Measurements from ENCODE around the gene KHDRBS1.
A peak's percentile ranks its signal among the peaks of the same experiment; 100 is the strongest.
"Not testable (repeated sequence)": the region's sequence is repeated elsewhere in the genome, so short reads cannot be mapped to it uniquely, and the experiment has no call there.

KHDRBS1 gene

DNA sequence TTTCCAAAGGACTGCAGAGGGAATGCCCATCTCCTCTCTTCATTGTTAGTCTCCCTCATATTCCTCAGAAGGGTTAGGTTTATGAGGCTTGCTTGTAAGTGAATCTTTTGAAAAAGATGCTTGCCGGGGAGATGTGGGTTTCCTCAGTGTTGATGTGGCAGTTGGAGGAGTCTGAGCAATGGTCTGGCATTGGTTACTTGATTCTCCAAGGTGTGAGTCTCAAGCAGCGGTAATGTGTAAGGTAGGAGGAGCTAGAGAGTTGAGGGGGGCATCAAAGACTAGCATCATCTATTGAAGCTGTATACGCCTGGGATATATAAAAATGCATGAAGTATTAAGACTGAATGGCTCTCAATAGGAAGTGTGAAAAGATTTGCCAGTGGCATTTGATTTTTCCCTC lies 21.5 kb downstream of the KHDRBS1 start:
- Mint-ChIP-seq H3K36me3 (no peaks in the 10 kb centered on the region), H3K4me1 (peaks cover 33% of the 10 kb centered on the region), H3K9me3 (no peaks in the 10 kb centered on the region), H3K27ac (peak overlapping the region; percentile 13), H3K4me3 (no peak overlapping the region)
- ATAC-seq: no peak
- no peak for DNase-seq (ENCODE audit: low spot score in 2 of 2)

DNA sequence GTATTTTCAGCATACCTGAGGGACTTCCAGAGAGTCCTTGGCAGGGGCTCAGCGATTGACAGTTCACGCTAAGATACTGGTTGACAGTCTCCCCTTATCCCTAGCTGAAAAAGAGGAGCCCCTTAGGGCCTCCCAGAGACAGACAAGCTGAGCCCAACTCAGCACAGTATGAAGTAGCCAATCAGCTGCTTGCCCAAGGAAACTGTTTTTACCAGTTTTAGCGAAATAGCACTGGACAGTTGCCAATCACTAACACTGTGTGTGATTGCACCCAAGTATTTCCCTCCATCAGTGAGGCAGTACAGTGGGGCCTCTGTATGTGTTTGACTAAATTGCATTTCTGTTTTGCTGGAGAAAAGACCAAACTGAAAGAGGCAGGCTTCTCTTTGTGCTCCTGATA lies 27.0 kb downstream of the KHDRBS1 start:
- Mint-ChIP-seq H3K9me3 (no peaks in the 10 kb centered on the region), H3K27ac (peak overlapping the region; percentile 19), H3K36me3 (no peaks in the 10 kb centered on the region), H3K4me3 (no peak overlapping the region), H3K4me1 (peaks cover 9% of the 10 kb centered on the region)
- no peak for DNase-seq (ENCODE audit: low spot score in 2 of 2)
- no peak for ATAC-seq

DNA sequence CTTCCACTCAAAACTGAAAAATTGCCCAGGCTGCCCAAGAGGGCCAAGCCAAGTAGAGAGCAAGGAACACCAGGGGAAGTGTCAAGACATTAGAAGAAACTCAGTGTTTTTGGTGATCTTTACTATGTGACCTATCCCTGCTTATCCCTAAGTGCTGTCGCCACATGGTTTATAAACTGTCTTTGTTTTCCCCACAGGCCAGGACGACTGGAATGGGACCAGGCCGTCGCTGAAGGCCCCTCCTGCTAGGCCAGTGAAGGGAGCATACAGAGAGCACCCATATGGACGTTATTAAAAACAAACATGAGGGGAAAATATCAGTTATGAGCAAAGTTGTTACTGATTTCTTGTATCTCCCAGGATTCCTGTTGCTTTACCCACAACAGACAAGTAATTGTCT lies 28.7 kb downstream of the KHDRBS1 start:
- DNase-seq (ENCODE audit: low spot score in 2 of 2): no peak
- no peaks in the 10 kb centered on the region for H3K9me3 Mint-ChIP-seq
- H3K4me3 Mint-ChIP-seq: no peak overlapping the region
- H3K36me3 Mint-ChIP-seq: no peaks in the 10 kb centered on the region
- no peak for ATAC-seq
- no peak overlapping the region for H3K27ac Mint-ChIP-seq
- H3K4me1 Mint-ChIP-seq: no peaks in the 10 kb centered on the region

DNA sequence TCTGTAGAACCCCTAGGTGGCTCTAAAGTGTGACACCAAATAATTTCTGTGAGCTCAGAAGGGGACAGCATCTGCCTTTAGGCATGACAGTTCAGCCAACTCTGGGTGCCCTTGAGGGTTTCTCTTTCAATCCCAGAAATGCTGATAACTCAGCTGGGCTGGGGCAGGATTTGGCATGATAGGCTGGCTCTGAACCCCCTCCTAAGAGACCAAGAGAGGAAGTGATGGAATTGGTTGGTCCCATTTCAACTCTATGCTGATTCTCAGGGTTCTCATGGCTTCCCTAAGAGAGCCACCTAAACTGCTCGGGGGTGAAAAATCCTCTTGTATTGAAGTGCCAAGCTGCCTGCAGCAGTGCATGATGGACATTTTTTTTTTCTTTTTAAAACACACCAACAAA lies 30.6 kb downstream of the KHDRBS1 start:
- H3K4me1 Mint-ChIP-seq: no peaks in the 10 kb centered on the region
- no peak for DNase-seq (ENCODE audit: low spot score in 2 of 2)
- H3K27ac Mint-ChIP-seq: no peak overlapping the region
- H3K4me3 Mint-ChIP-seq: no peak overlapping the region
- H3K36me3 Mint-ChIP-seq: no peaks in the 10 kb centered on the region
- no peaks in the 10 kb centered on the region for H3K9me3 Mint-ChIP-seq
- ATAC-seq: no peak

DNA sequence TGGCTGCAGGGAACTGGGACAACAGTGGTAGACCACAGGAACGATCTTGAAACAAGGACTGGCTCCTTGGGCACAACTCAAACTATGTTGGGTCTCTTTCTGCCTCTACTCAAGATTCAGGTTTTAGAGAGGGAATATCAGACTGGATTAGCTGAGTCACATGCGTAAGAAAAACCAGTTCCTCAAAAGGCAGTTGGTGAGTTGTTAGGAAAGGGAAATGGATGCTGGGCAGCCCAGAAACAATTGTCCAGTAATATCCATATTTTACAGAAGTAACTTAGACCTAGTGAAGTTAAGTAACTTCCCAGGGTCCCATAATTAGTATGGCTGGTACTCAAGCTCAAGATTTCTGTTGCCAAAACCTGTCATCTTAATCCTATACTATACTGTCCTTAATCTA lies 32.1 kb downstream of the KHDRBS1 start:
- no peak for ATAC-seq
- no peak for DNase-seq (ENCODE audit: low spot score in 2 of 2)
- H3K27ac Mint-ChIP-seq: peak overlapping the region; percentile 64
- H3K4me1 Mint-ChIP-seq: no peaks in the 10 kb centered on the region
- H3K4me3 Mint-ChIP-seq: no peak overlapping the region
- no peaks in the 10 kb centered on the region for H3K9me3 Mint-ChIP-seq
- H3K36me3 Mint-ChIP-seq: no peaks in the 10 kb centered on the region

DNA sequence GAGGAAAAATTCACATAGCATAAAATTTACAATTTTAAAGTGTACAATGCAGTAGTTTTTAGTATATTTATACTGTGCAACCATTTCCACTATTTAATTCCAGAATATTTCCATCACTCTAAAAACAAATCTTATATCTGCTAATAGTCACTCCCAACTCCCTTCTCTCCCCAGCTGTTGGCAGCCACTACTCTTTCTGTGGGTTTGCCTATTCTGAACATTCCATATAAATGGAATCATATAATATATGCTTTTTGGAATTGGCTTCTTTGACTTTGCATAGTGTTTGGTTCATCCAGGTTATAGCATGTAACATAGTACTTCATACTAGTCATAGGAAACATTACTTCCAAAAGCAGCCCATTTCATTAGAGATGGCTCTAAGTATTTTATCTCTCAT lies 34.0 kb downstream of the KHDRBS1 start:
- no peak for ATAC-seq
- Mint-ChIP-seq H3K4me3 (no peak overlapping the region), H3K4me1 (no peaks in the 10 kb centered on the region), H3K27ac (peak overlapping the region; percentile 64), H3K9me3 (no peaks in the 10 kb centered on the region), H3K36me3 (no peaks in the 10 kb centered on the region)
- DNase-seq (ENCODE audit: low spot score in 2 of 2): no peak

DNA sequence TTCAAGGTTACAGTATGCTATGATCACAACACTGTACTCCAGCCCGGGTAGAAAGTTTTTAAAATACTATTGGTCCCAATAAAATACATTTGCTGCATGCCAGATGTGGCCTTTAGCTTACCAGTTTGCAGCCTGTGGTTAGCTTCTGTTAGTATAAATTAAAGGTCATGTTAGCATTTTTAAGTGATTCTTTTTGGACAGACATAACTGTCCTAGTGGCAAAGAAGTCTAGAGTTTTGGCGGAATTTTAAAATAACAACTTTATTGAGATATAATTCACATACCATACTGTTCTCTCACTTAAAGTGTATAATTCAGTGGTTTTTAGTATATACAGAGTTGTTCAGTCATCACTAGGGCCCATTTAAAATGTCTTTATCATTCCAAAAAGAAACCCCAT lies 34.8 kb downstream of the KHDRBS1 start:
- Mint-ChIP-seq H3K27ac (peak overlapping the region; percentile 64), H3K4me3 (no peak overlapping the region), H3K9me3 (no peaks in the 10 kb centered on the region), H3K36me3 (no peaks in the 10 kb centered on the region), H3K4me1 (no peaks in the 10 kb centered on the region)
- DNase-seq (ENCODE audit: low spot score in 2 of 2) (no peak), ATAC-seq (no peak)

DNA sequence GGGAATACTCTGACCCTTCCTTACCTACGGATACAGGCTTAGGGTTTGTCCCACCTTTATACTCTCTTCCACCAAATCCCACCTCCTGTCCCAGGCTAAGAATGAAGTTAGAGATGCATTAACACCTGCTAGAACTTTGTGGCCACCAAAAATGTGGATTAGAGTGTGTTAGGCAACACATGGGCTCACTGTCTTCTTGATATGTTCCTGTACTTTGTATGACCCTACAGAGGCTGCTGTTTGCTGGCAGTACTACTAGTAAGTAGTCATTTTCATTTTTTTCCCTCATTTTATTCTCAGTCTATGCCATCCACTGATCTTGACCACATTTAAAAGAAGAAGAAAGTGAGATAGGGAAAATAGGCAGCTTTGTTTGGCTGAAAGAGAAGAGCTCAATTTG lies 38.0 kb downstream of the KHDRBS1 start:
- H3K27ac Mint-ChIP-seq: peak overlapping the region; percentile 27
- no peak for DNase-seq (ENCODE audit: low spot score in 2 of 2)
- H3K4me3 Mint-ChIP-seq: no peak overlapping the region
- ATAC-seq: no peak
- no peaks in the 10 kb centered on the region for H3K9me3 Mint-ChIP-seq
- H3K4me1 Mint-ChIP-seq: no peaks in the 10 kb centered on the region
- H3K36me3 Mint-ChIP-seq: peaks cover 2% of the 10 kb centered on the region

DNA sequence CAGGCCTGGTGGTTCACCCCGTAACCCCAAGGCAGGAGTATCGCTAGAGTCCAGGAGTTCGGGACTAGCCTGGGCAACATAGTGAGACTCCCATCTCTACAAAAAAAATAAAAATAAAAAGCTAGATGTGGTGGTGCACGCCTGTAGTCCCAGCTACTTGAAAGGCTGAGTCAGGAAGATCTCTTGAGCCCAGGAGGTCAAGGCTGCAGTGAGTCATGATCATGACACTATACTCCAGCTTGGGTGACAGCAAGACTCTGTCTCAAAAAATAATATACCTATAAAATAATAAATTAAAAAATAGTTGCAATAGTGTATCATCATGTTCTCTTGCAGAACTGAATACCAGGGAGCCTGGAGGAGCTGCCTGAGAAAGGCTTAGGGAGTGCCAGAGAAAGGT lies 39.2 kb downstream of the KHDRBS1 start:
- Mint-ChIP-seq H3K4me1 (no peaks in the 10 kb centered on the region), H3K4me3 (no peak overlapping the region), H3K9me3 (no peaks in the 10 kb centered on the region), H3K36me3 (peaks cover 14% of the 10 kb centered on the region), H3K27ac (no peak overlapping the region)
- DNase-seq (ENCODE audit: low spot score in 2 of 2): no peak
- ATAC-seq: no peak

DNA sequence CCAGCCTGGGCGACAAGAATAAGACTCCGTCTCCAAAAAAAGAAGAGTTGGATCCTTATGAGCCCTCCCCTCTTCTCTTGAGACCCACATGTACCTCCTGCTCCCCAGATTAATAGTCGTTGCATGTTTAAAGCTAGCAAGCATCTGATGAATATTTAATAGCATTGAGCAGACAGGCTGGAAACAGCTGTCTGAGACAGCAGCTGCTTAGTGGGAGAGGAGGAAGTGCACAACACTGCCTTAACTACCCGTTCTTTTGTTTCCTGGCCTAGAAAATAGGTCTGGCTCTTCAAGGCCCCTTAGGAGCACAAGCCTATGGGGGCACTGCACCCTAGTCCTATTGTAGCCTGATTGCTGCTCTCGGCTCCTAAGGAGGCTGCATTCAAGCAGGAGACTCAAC lies 41.7 kb downstream of the KHDRBS1 start:
- ATAC-seq: no peak
- peaks cover 39% of the 10 kb centered on the region for H3K36me3 Mint-ChIP-seq
- H3K9me3 Mint-ChIP-seq: no peaks in the 10 kb centered on the region
- no peak for DNase-seq (ENCODE audit: low spot score in 2 of 2)
- H3K27ac Mint-ChIP-seq: no peak overlapping the region
- H3K4me1 Mint-ChIP-seq: no peaks in the 10 kb centered on the region
- H3K4me3 Mint-ChIP-seq: no peak overlapping the region

DNA sequence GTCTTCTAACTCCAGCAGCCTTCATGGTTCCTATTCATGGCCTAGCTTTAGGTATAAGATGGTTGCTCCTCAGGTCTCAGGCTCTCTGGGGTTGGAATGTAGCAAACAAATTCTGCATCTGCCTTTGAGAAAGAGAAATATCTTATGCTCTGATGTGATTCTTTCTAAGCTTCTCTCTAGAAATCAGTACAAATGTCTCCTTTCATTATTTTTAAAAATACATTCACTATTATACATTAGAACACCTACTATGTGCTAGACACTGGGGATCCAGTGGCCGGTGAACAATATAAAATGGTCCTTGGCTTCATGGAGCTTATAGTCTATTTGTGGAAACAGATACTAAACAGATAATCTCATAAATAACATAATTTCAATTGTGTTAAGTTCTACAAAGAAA lies 42.9 kb downstream of the KHDRBS1 start:
- Mint-ChIP-seq H3K9me3 (no peaks in the 10 kb centered on the region), H3K36me3 (peaks cover 51% of the 10 kb centered on the region), H3K4me1 (no peaks in the 10 kb centered on the region), H3K27ac (peak overlapping the region; percentile 48), H3K4me3 (no peak overlapping the region)
- DNase-seq (ENCODE audit: low spot score in 2 of 2): no peak
- ATAC-seq: no peak

DNA sequence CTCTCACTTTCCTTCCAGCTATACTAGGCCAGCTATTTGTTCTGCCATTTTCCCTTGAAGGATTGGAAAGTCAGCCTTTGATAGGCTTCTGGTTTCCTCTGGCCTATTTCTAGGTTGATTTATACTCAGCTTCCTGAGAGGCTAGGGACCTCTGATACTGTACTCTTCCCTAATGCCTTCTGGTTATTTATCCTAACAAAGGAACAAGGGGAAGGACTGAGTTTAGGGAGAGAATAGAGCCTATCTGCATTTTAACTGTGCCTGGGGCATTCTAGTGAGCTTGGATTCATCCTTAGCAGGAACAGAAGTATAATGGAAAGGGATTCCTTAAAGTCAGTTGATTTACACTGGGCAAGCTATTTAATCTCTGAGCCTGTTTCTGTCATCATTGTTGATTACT lies 47.2 kb downstream of the KHDRBS1 start:
- Mint-ChIP-seq H3K4me3 (no peak overlapping the region), H3K4me1 (no peaks in the 10 kb centered on the region), H3K36me3 (peaks cover 75% of the 10 kb centered on the region), H3K9me3 (no peaks in the 10 kb centered on the region), H3K27ac (peak overlapping the region; percentile 79)
- ATAC-seq (no peak), DNase-seq (ENCODE audit: low spot score in 2 of 2) (no peak)

DNA sequence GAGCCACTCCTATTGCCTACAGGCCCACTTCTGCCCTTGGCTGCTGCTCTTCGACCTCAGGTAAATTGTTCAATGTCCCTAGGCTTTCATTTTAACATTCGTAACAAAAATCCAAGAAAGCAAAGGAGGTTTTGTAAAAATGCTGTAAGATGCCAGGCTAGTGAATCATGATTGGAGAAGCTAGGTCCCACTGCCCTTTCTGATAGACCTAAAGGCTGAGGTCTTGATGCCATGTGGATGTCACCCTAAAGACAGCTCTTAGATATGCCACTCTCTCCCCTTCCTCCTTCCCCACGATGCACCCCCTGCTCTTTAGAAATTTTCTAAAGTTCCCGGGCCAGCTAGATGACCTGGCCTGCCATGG lies 49.2 kb downstream of the KHDRBS1 start:
- no peak for ATAC-seq
- H3K36me3 Mint-ChIP-seq: peaks cover 75% of the 10 kb centered on the region
- no peak overlapping the region for H3K4me3 Mint-ChIP-seq
- H3K27ac Mint-ChIP-seq: peak overlapping the region; percentile 81
- no peaks in the 10 kb centered on the region for H3K9me3 Mint-ChIP-seq
- no peaks in the 10 kb centered on the region for H3K4me1 Mint-ChIP-seq
- DNase-seq (ENCODE audit: low spot score in 2 of 2): no peak

DNA sequence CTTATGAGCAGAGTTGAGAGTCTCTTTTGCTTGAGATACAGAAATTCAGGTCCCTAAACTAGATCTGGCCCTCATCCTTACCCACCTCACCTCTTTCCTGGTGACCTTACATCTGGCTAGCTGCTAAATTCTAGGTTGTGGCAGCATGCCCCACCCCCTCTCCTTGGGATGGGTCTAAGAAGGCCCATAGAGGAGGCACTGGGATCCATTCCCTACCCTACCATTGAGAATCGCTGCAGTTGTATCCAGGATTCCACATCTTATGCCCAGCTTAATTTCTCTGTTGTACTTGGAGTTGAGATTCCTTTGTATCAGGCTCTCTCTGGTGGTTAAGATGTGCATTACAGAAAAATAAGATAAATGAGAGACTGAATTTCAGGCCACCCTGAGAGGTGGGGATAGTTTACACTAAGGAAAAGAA lies 49.6 kb downstream of the KHDRBS1 start:
- Mint-ChIP-seq H3K9me3 (no peaks in the 10 kb centered on the region), H3K4me1 (no peaks in the 10 kb centered on the region), H3K27ac (peak overlapping the region; percentile 81), H3K4me3 (no peak overlapping the region), H3K36me3 (peaks cover 70% of the 10 kb centered on the region)
- peak; percentile 47 for ATAC-seq
- DNase-seq (ENCODE audit: low spot score in 2 of 2): no peak

DNA sequence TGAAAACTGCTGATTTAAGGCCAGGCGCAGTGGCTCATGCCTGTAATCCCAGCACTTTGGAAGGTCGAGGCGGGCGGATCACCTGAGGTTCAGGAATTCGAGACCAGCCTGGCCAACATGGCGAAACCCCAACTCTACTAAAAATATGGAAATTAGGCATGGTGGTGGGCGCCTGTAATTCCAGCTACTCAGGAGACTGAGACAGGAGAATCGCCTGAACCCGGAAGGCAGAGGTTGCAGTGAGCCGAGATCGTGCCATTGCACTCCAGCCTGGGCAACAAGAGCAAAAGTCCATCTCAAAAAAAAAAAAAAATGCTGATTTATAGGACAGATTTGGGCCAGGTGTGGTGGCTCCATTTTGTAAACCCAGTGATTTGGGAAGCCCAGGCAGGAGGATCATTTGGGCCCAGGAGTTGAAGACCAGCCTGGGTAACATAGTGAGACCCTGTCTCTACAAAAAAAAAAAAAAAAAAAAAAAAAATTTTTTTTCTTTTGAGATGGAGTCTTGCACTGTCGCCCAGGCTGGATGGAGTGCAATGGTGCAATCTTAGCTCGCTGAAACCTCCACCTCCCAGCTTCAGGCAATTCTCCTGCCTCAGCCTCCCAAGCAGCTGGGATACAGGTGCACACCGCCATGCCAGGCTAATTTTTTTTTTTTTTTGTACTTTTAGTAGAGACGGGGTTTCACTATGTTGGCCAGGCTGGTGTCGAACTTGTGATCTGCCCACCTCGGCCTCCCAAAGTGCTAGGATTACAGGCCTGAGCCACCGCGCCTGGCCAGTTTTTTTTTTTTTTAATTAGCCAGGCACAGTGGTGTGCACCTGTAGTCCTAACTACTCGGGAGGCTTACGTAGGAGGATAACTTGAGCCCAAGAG lies 52.2 kb downstream of the KHDRBS1 start:
- not testable (repeated sequence) for H3K4me3 Mint-ChIP-seq; ATAC-seq; H3K27ac Mint-ChIP-seq; DNase-seq (ENCODE audit: low spot score in 2 of 2); H3K9me3 Mint-ChIP-seq; H3K4me1 Mint-ChIP-seq
- H3K36me3 Mint-ChIP-seq: peaks cover 52% of the 10 kb centered on the region

DNA sequence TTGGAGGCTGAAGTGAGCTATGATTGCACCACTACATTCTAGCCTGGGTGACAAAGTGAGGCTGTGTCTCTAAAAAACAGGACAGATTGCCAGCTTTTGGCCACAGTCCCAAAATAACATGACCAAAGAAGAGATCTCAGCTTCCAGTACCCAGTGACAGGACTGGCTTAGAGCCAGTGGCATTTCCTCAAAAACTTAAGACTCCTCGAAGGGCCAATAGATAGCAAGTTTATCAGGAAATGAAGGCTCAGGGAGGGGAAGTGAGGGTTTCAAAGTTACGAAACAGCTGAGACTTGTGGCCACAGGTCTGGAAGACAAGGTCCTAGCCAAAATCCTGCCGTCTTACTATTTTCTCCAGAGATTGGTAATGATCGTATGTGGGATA lies 52.8 kb downstream of the KHDRBS1 start:
- ATAC-seq (no peak), DNase-seq (ENCODE audit: low spot score in 2 of 2) (no peak)
- no peaks in the 10 kb centered on the region for H3K9me3 Mint-ChIP-seq
- H3K27ac Mint-ChIP-seq: no peak overlapping the region
- no peak overlapping the region for H3K4me3 Mint-ChIP-seq
- H3K36me3 Mint-ChIP-seq: peaks cover 46% of the 10 kb centered on the region
- H3K4me1 Mint-ChIP-seq: peaks cover 6% of the 10 kb centered on the region
